Ascending aorta (tissue), 2 donors: ENCODE data around the gene DCTN5. TPM values are rescaled to one million over a fixed set of nuclear protein-coding genes. Genes with fewer than 3 reads are reported as not detected.

Source experiments
- DNase-seq, 2 donors: peaks; one replicate each; pipeline ENCODE4 v3.0.0-alpha.2; 2019; ENCODE audit warnings: low spot score in 2 of 2
- H3K27ac ChIP-seq, 2 donors: fragments of 200-600 bp; sonication (generic); one replicate each; pipeline ENCODE4 v1.5.1; 2016 to 2017; ENCODE audit warnings: mild to moderate bottlenecking in 1 of 2
- H3K27me3 ChIP-seq: fragments of 200-600 bp; sonication (generic); one replicate; pipeline ENCODE4 v1.5.1; 2017
- H3K36me3 ChIP-seq, 2 donors: fragments of 200-600 bp; sonication (generic); one replicate each; pipeline ENCODE4 v1.5.1; 2016
- H3K4me1 ChIP-seq, 2 donors: fragments of 200-600 bp; sonication (generic); one replicate each; pipeline ENCODE4 v1.5.1; 2016 to 2017; ENCODE audit warnings: mild to moderate bottlenecking in 1 of 2
- H3K4me3 ChIP-seq, 2 donors: fragments of 200-600 bp; sonication (generic); one replicate each; pipeline ENCODE4 v1.5.1; 2016 to 2017; ENCODE audit warnings: mild to moderate bottlenecking in 1 of 2
- H3K9me3 ChIP-seq, 2 donors: fragments of 200-600 bp; sonication (generic); one replicate each; pipeline ENCODE4 v1.5.1; 2016
- intact Hi-C: fragments of 100-400 bp; cut with DNase I; formaldehyde crosslinking; loops from one replicate; pipeline ENCODE4 v1.15.1; 2023
- total RNA-seq: library from RNA; depleted of rRNA; stranded (reverse); fragments of >200 nt; gene quantifications from one replicate; pipeline ENCODE4 v1.1.0, GENCODE V29; 2016
- TF ChIP-seq, protein P1 (sequence below), 3 experiments: fragments of 200-600 bp in 2 of 3; fragments of 450-650 bp in 1 of 3; sonication (generic) in 2 of 3; IDR thresholded peaks; one replicate each; pipeline ENCODE4 v1.5.1; 2016 to 2019; ENCODE audit warnings: antibody characterized with exemption in 3 of 3, mild to moderate bottlenecking in 1 of 3, moderate library complexity in 1 of 3

Gene DCTN5
- total RNA-seq: 16.7 TPM

DNA sequence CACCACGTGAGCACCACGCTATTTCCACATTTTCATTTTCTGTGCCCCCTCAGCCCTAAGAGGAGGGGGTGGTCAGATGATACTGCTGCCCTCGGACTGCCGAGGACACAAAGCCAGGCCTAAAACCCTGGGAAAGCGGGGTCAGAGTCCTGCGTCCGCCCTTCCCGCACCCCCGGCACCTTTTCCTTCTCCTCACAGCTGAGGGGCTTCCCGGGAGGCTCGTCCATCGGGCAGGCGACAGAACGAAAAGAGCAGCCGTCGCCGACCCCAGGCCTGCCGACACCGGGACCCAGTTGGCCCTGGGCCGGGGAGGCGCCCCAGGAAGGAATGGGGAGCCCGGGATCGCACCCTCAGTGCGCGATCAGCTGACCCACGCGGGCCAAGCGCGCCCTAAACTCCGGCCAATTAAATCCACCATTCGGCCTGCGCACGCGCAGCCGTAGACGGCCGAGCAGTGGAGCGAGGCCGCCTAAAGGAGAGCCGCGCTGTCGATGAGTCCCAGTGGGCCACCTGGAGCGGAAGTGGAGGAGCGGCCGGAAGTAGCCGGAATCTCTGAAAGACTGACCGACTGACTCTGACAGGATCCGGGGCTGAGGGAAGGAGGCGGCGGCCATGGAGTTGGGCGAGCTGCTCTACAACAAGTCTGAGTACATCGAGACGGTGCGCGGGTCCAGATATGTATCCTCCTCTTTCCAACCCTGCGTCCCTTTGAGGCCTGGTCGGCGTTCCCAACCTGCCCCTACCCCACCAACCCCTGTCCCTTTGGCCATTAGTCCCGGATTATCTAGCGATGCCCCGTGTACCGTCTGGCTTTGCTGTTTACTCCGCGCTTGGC lies at the start of gene DCTN5, which contains the start of gene PALB2:
TSS of gene DCTN5 (plus strand) at position 536 of the 835 bp plus-strand sequence. CDS start at position 613, 77 bp downstream.
TSS of gene PALB2 (minus strand) at position 380 of the 835 bp plus-strand sequence. CDS start at position 227, 153 bp downstream.
- H3K36me3 ChIP-seq: peaks cover 20 to 31% of the 10 kb centered on the region in 2 donors
- DNase-seq: peak; percentile 80 to 97
- peak within 1 kb of the TSS; percentile 64 to 99 for H3K4me3 ChIP-seq
- H3K27ac ChIP-seq: peak within 1 kb of the TSS; percentile 72 to 86
- H3K4me1 ChIP-seq: peaks cover 5 to 18% of the 10 kb centered on the region in 2 donors
- no peaks in the 10 kb centered on the region for H3K9me3 ChIP-seq
- TF ChIP-seq, protein P1, sequence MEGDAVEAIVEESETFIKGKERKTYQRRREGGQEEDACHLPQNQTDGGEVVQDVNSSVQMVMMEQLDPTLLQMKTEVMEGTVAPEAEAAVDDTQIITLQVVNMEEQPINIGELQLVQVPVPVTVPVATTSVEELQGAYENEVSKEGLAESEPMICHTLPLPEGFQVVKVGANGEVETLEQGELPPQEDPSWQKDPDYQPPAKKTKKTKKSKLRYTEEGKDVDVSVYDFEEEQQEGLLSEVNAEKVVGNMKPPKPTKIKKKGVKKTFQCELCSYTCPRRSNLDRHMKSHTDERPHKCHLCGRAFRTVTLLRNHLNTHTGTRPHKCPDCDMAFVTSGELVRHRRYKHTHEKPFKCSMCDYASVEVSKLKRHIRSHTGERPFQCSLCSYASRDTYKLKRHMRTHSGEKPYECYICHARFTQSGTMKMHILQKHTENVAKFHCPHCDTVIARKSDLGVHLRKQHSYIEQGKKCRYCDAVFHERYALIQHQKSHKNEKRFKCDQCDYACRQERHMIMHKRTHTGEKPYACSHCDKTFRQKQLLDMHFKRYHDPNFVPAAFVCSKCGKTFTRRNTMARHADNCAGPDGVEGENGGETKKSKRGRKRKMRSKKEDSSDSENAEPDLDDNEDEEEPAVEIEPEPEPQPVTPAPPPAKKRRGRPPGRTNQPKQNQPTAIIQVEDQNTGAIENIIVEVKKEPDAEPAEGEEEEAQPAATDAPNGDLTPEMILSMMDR (IDR thresholded peaks at IDR 0.05): no peak
- intact Hi-C loops: loop anchor here (1.0 to 10.0 kb wide), 7 partner anchors 45 to 1471 kb away; partner anchors contain the start of genes ARHGAP17, COG7, EARS2 and LCMT1
- H3K27me3 ChIP-seq: no peaks in the 10 kb centered on the region

DNA sequence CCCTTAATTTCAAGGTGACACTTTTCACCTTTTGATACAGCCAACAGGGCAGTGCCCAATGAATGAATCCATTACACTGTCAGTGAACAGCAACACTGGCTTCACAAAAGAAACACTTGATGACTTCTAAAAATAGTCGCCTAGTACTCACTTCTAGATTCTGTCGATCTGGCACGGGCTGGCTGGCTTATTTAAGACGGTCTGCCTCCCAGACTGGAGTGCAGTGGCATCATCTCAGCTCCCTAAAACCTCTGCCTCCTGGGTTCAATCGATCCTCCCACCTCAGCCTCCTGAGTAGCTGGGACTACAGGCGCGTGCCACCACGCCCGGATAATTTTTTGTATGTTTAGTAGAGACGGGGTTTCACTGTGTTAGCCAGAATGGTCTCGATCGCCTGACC lies 47.1 kb upstream of the DCTN5 start:
- Histone ChIP-seq H3K4me3 (no peak overlapping the region), H3K4me1 (peaks cover 7 to 14% of the 10 kb centered on the region in 2 donors), H3K27ac (no peak overlapping the region), H3K27me3 (no peaks in the 10 kb centered on the region), H3K36me3 (peaks cover 11 to 42% of the 10 kb centered on the region in 2 donors), H3K9me3 (no peaks in the 10 kb centered on the region)
- no peak for DNase-seq
- TF ChIP-seq, protein P1 (IDR thresholded peaks at IDR 0.05): no peak
- intact Hi-C loops: no loop called here

DNA sequence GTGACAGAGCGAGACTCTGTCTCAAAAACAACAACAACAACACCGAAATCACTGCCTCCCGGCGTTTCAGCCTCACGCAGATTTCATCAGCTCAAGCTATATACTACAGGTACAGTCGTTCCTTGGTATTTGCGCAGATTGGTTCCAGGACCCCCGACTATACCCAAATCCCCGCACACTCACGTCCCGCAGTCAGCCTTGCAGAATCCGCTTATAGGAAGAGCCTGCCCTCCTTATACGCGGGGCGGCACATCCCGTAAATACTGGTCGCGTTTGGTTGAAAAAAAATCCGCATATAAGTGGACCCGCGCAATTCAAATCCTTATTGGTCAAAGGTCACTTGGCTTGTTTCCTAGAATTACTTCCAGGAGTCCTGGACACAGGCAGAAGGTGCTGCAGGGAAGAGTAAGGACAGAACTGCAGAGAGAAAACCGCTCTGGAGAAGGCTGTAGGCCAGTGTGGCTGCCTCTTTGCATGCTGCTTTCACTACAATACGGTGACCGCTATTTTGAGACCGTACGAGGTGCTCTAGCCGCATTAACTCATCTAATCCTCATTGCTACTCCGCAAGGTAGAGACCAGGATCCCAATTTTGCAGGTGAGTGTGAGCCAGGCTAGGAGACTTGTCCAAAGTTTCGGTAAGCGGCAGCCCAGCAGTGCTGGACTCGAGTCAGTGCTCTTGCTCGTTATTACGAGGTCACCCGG lies 45.9 kb upstream of the DCTN5 start:
- Histone ChIP-seq H3K27me3 (no peaks in the 10 kb centered on the region), H3K4me3 (peak overlapping the region; percentile 95 to 97), H3K9me3 (no peaks in the 10 kb centered on the region), H3K27ac (peak overlapping the region; percentile 85 to 87), H3K36me3 (peaks cover 7 to 30% of the 10 kb centered on the region in 2 donors), H3K4me1 (peaks cover 7 to 14% of the 10 kb centered on the region in 2 donors)
- no peak for DNase-seq
- intact Hi-C loops: no loop called here
- TF ChIP-seq, protein P1 (IDR thresholded peaks at IDR 0.05): no peak

DNA sequence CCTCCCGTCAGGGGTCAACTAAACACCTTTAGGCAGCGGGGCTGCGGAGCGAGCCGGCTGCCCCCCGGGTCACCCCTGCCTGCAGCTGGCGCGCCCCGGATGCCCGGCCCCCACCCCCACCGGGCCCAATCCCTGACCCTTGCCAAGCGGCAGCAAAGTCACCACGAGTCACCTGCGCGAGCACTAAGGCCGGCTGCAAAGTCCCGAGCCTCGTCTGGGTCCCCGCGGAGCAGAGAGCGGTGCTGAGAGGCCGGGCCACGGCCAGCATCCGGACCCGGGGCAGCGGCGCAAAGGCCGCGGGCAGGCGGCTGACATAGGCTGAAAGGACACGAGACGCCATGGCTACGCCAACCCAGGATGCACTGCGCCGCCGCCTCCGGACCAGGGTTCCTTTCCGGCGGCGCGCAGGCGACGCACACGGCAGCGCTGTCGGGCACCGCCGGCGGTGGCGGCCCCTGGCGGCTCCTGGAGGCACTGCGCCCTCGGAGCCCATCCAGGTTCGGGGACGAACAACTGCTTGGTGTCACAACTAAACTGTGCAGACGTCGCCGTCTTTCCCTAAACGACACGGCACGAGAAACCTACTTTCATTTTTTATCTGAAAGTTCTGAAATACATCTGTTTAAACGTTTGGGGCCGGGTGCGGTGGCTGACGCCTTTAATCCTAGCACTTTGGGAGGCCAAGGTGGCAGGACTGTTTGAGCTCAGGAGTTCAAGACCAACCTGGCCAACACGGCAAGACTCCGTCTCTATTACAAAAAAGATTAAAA lies 45.1 kb upstream of the DCTN5 start, which contains the start of gene NDUFAB1:
TSS of gene NDUFAB1 (minus strand) at position 366 of the 770 bp plus-strand sequence. CDS start at position 340, 26 bp downstream.
- H3K4me1 ChIP-seq: peaks cover 7 to 14% of the 10 kb centered on the region in 2 donors

More for the DNA sequence above, 45.1 kb upstream of the DCTN5 start, which contains the start of gene NDUFAB1:
- H3K27me3 ChIP-seq: no peaks in the 10 kb centered on the region
- DNase-seq: peak; percentile 38 to 94
- no peaks in the 10 kb centered on the region for H3K9me3 ChIP-seq
- H3K4me3 ChIP-seq: peak within 1 kb of the TSS; percentile 95 to 97
- intact Hi-C loops: loop anchor here (1.0 kb wide), 2 partner anchors 39 to 45 kb away; partner anchors contain the start of genes DCTN5, EARS2, PALB2 and UBFD1
- TF ChIP-seq, protein P1 (IDR thresholded peaks at IDR 0.05): peak; percentile 97 to 100 (median 99)
- H3K27ac ChIP-seq: peak within 1 kb of the TSS; percentile 85 to 87
- peaks cover 7 to 23% of the 10 kb centered on the region in 2 donors for H3K36me3 ChIP-seq
